Measurements from ENCODE around the gene ZWILCH. TPM values are rescaled to one million over a fixed set of nuclear protein-coding genes. Genes with fewer than 3 reads are reported as not detected.

Gene ZWILCH
- total RNA-seq, 3 donors from 2014 or later: 32.5 to 35.0 (median 32.8) TPM

- H3K36me3 Mint-ChIP-seq (ENCODE audit: insufficient read depth): no peaks in the 10 kb centered on the region
- H3K27me3 Mint-ChIP-seq (ENCODE audit: low read depth): peaks cover 24% of the 10 kb centered on the region
- H3K4me1 Mint-ChIP-seq (ENCODE audit: low read depth): no peaks in the 10 kb centered on the region
- DNase-seq: no peak
- H3K9me3 Mint-ChIP-seq: no peaks in the 10 kb centered on the region
- no peak overlapping the region for H3K4me3 Mint-ChIP-seq
- ATAC-seq: no peak
These were observed 85.3 kb downstream of the ZWILCH start for GRCh38 chr15:66590435-66590834.

- Mint-ChIP-seq H3K27me3 (ENCODE audit: low read depth) (peaks cover 20% of the 10 kb centered on the region), H3K36me3 (ENCODE audit: insufficient read depth) (no peaks in the 10 kb centered on the region), H3K4me3 (no peak overlapping the region), H3K4me1 (ENCODE audit: low read depth) (no peaks in the 10 kb centered on the region), H3K9me3 (no peaks in the 10 kb centered on the region)
- DNase-seq (no peak), ATAC-seq (no peak)
These were observed 86.3 kb downstream of the ZWILCH start for GRCh38 chr15:66591322-66591862.

- Mint-ChIP-seq H3K4me1 (ENCODE audit: low read depth) (no peaks in the 10 kb centered on the region), H3K9me3 (no peaks in the 10 kb centered on the region), H3K27me3 (ENCODE audit: low read depth) (peaks cover 18% of the 10 kb centered on the region), H3K36me3 (ENCODE audit: insufficient read depth) (no peaks in the 10 kb centered on the region), H3K4me3 (no peak overlapping the region)
- DNase-seq: no peak
- ATAC-seq: no peak
These were observed 87.5 kb downstream of the ZWILCH start for GRCh38 chr15:66592505-66593218.

GRCh38 chr15:66593219-66593780, 88.2 kb downstream of the ZWILCH start:
- Mint-ChIP-seq H3K4me3 (no peak overlapping the region), H3K36me3 (ENCODE audit: insufficient read depth) (no peaks in the 10 kb centered on the region), H3K4me1 (ENCODE audit: low read depth) (peaks cover 3% of the 10 kb centered on the region), H3K27me3 (ENCODE audit: low read depth) (peaks cover 12% of the 10 kb centered on the region), H3K9me3 (no peaks in the 10 kb centered on the region)
- ATAC-seq (no peak), DNase-seq (no peak)

- Mint-ChIP-seq H3K4me1 (ENCODE audit: low read depth) (peaks cover 5% of the 10 kb centered on the region), H3K27me3 (ENCODE audit: low read depth) (peaks cover 9% of the 10 kb centered on the region), H3K4me3 (no peak overlapping the region), H3K9me3 (no peaks in the 10 kb centered on the region), H3K36me3 (ENCODE audit: insufficient read depth) (no peaks in the 10 kb centered on the region)
- DNase-seq (no peak), ATAC-seq (no peak)
These were observed 89.2 kb downstream of the ZWILCH start for GRCh38 chr15:66594344-66594743.

GRCh38 chr15:66594836-66595235, 89.7 kb downstream of the ZWILCH start:
- DNase-seq: no peak
- H3K9me3 Mint-ChIP-seq: no peaks in the 10 kb centered on the region
- peaks cover 6% of the 10 kb centered on the region for H3K27me3 Mint-ChIP-seq (ENCODE audit: low read depth)
- peaks cover 5% of the 10 kb centered on the region for H3K4me1 Mint-ChIP-seq (ENCODE audit: low read depth)
- no peak for ATAC-seq
- H3K4me3 Mint-ChIP-seq: no peak overlapping the region
- H3K36me3 Mint-ChIP-seq (ENCODE audit: insufficient read depth): no peaks in the 10 kb centered on the region

- DNase-seq: no peak
- Mint-ChIP-seq H3K36me3 (ENCODE audit: insufficient read depth) (no peaks in the 10 kb centered on the region), H3K9me3 (no peaks in the 10 kb centered on the region), H3K4me1 (ENCODE audit: low read depth) (peaks cover 5% of the 10 kb centered on the region), H3K27me3 (ENCODE audit: low read depth) (peaks cover 8% of the 10 kb centered on the region), H3K4me3 (no peak overlapping the region)
- ATAC-seq: no peak
These were observed 90.2 kb downstream of the ZWILCH start for GRCh38 chr15:66595332-66595731.

- ATAC-seq (no peak), DNase-seq (no peak)
- Mint-ChIP-seq H3K9me3 (no peaks in the 10 kb centered on the region), H3K4me3 (no peak overlapping the region), H3K36me3 (ENCODE audit: insufficient read depth) (no peaks in the 10 kb centered on the region), H3K4me1 (ENCODE audit: low read depth) (peaks cover 5% of the 10 kb centered on the region), H3K27me3 (ENCODE audit: low read depth) (peaks cover 2% of the 10 kb centered on the region)
These were observed 90.9 kb downstream of the ZWILCH start for GRCh38 chr15:66595931-66596545.

- H3K36me3 Mint-ChIP-seq (ENCODE audit: insufficient read depth): no peaks in the 10 kb centered on the region
- peaks cover 5% of the 10 kb centered on the region for H3K4me1 Mint-ChIP-seq (ENCODE audit: low read depth)
- peaks cover 7% of the 10 kb centered on the region for H3K27me3 Mint-ChIP-seq (ENCODE audit: low read depth)
- no peaks in the 10 kb centered on the region for H3K9me3 Mint-ChIP-seq
- H3K4me3 Mint-ChIP-seq: no peak overlapping the region
- ATAC-seq (no peak), DNase-seq (no peak)
These were observed 93.1 kb downstream of the ZWILCH start for GRCh38 chr15:66598095-66598815.

Other genes with a start within 250 kb of the ZWILCH start
- 10 to 100 TPM; 22.7 to 32.1 (median 26.3) TPM for gene DIS3L, start 211.8 kb upstream of the ZWILCH start, total RNA-seq
- gene TIPIN, start 148.6 kb upstream of the ZWILCH start, total RNA-seq: 10 to 100 TPM; 63.8 to 79.6 (median 69.3) TPM
- 10 to 100 TPM; 71.8 to 77.6 (median 75.3) TPM for gene MAP2K1, start 118.4 kb upstream of the ZWILCH start, total RNA-seq
- 10 to 100 TPM; 45.2 to 59.9 (median 53.3) TPM for gene SNAPC5, start 7.6 kb upstream of the ZWILCH start, total RNA-seq
- 1,000 to 10,000 TPM; 4,816 to 5,229 (median 5,007) TPM for gene RPL4, start 471 bp upstream of the ZWILCH start, total RNA-seq
- gene LCTL, start 60.7 kb downstream of the ZWILCH start, total RNA-seq: not detected
- under 1 TPM; 0.05 to 0.25 (median 0.08) TPM for gene SMAD6, start 196.9 kb downstream of the ZWILCH start, total RNA-seq

All from activated T-cell treated with anti-CD3 and anti-CD28 coated beads, Interleukin-2, amount 50 U/mL, for 4 hours (primary cell).